Right ventricle myocardium superior (tissue), 1 donor: ENCODE measurements around the gene OSBPL10. TPM values are rescaled to one million over a fixed set of nuclear protein-coding genes. Genes with fewer than 3 reads are reported as not detected.
"Not testable (repeated sequence)": the region's sequence is repeated elsewhere in the genome, so short reads cannot be mapped to it uniquely, and the experiment has no call there.

Experiments used
- ATAC-seq: fragments of 200-7000 bp; cut with Tn5 transposase; one replicate; pipeline ENCODE4 v1.9.1; 2020; ENCODE audit warnings: mild to moderate bottlenecking; ENCODE audit not compliant: poor library complexity
- DNase-seq: peaks from one replicate; pipeline ENCODE4 v3.0.0-alpha.2; 2020
- intact Hi-C: fragments of 100-400 bp; cut with DNase I; formaldehyde crosslinking; loops from one replicate; pipeline ENCODE4 v1.11.2; 2022
- total RNA-seq: library from RNA; stranded (reverse); fragmentation: NEBNext Ultra II Directional; extraction: Animal tissue kit (Norgen Biotek cat#: 25700); gene quantifications from one replicate; pipeline ENCODE4 v1.2.1, GENCODE V29; 2021
- donor health status: DM: no; HTN: yes; CAD: no; lungs with severe emphysema.

The OSBPL10 gene
- total RNA-seq, 1 donor from 2014 or later = 5.1 TPM

DNA sequence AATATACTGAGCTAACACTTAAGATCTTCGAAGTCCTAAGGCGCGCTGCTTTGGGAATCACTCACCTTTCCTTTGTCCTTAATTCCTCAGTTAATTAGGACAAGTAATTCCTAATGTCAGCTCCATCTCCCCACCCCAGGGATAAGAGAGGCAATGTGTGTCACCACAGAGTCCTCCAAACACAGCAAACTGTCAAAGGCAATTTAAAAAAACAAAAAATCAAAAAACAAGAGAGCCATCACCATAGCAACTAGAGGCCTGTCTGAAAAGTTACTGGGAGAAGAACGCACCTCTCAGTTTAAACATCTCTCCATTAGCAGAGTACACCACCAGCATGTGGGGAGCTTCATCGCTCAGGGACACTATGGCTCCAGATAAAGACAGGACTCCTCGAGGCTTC lies 101.7 kb downstream of the OSBPL10 start:
- no peak for ATAC-seq
- intact Hi-C loops = no loop called here
- DNase-seq = no peak

DNA sequence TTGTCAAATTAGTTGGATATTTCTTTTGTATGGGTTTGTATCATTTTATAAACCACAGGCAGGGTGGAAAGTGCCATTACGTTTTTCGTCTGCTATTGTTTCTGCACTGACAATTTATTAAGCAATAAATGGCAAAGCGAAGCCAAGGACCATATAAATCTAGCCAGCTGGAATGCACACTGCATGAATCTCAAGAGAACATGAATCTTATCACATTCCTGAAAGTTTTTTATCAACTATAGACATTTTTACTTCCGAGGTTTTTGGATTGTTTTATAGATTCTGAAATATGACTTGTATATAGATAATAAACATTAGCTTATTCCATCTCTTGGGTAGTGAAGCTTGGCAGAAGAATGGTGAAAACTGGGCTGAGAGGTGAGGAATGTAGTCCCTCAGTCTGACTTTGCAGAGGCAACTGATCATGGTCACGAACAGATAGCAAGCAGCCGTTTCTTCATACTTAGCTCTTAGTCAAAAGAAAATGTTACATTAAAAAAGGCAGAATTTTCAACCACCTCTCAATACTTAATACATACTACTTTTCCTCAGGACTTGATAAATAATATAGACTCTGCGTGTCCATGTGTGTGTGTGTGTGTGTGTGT lies 102.7 kb downstream of the OSBPL10 start:
- intact Hi-C loops = no loop called here

DNA sequence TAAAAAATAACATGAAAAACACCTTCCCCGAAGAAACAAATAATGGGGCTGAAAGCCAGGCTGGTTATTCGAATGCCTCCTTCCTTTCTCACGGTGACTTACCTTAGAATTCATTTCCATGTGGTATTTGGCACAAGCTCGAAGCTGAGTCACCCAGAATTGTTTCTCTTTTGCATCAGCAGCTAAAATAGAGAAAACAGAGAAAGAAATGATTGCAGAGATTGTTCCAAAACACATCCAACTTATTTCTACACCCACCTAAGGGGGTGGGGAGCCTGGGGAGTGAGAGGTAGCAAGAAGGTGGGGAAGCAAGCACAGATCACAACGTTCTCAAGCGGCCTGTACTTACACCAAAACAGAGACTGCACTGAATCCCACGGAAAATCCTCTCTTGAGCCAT lies 104.7 kb downstream of the OSBPL10 start:
- ATAC-seq (no peak), DNase-seq (no peak)
- intact Hi-C loops = no loop called here

More for the DNA sequence above, 102.7 kb downstream of the OSBPL10 start:
- DNase-seq (no peak), ATAC-seq (no peak)

DNA sequence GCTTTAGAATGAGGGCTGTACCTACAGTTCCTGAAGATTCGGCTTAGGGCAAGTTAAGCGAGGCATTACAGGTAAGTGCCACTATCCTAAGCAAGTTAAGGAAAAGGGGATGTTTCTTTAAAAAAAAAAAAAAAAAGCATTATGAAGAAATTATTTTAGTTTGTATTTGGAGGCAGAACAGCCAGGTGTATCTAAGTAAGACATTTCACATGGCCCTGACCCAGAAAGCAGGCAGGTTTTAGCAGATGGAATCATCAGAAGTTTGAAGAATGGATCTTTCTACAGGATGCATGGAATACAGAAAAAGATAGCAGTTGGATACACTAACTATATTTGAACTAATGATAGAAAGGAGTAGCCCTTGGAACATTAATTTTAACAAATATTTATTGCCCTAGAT lies 105.6 kb downstream of the OSBPL10 start:
- no peak for DNase-seq
- intact Hi-C loops = no loop called here

DNA sequence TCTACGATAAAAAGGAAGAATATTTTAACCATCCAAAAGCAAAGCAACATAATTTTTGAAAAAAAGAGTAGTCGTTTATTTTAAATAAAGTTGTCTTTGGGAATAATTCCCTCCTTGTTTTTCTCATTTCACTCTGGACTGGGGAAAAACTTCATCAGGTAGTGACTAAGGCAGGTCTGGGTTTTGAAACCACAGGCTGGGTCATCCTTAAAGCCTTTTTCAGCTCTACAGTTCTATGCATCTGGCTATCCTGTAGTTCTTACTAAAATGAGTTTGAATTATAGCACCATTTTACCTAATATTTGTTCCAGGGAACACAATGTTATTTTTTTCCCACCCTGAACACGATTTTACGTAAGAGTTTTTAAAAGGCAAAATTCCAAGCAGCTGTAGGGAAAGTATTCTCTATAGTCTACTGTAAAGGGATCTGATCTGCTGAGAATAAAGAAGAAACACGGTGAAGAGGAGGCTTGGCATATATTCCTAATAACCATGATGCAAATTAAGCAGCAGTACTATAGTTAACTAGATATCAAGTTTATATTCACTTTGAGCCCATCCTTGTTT lies 107.7 kb downstream of the OSBPL10 start:
- intact Hi-C loops = no loop called here

More for the DNA sequence above, 105.6 kb downstream of the OSBPL10 start:
- no peak for ATAC-seq

DNA sequence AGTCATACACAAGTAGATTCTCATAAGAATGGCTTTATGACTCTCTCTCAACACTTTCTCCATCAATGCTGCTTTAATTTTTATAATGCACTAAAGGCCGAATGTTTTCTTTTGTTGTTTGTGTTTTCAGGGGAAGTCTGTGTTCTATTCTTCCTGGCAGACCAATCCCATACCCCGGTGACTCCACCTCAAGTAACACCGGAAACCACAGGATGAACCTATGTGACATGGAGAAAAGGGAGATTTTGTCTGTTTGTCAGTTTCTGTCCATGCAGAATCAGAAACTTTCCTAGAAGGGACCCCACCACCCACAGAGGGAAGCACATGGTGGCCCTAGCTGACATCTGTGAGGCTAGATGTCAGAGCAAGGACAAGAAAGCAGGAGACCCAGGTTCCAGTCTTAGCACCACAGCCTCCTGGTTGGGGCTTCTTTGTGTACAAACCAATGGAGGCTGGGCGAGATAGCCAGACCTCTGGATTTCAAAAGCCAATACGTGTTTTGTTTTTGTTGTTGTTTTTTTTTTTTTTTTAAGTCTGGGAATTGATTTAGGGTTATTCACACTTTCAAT lies 109.0 kb downstream of the OSBPL10 start:
- DNase-seq (no peak), ATAC-seq (no peak)
- intact Hi-C loops = no loop called here

More for the DNA sequence above, 107.7 kb downstream of the OSBPL10 start:
- DNase-seq (no peak), ATAC-seq (no peak)

DNA sequence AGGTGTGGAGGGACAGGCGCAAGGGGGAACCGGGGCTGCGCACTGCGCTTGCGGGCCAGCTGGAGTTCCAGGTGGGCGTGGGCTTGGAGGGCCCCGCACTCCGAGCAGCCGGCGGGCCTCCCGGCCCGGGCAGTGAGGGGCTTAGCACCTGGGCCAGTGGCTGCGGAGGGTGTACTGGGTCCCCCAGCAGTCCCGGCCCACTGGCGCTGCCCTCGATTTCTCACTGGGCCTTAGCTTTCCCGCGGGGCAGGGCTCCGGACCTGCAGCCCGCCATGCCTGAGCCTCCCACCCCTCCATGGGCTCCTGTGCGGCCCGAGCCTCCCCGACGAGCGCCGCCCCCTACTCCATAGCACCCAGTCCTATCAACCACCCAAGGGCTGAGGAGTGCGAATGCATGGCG lies 111.0 kb downstream of the OSBPL10 start:
- intact Hi-C loops, ATAC-seq, DNase-seq: not testable (repeated sequence)

DNA sequence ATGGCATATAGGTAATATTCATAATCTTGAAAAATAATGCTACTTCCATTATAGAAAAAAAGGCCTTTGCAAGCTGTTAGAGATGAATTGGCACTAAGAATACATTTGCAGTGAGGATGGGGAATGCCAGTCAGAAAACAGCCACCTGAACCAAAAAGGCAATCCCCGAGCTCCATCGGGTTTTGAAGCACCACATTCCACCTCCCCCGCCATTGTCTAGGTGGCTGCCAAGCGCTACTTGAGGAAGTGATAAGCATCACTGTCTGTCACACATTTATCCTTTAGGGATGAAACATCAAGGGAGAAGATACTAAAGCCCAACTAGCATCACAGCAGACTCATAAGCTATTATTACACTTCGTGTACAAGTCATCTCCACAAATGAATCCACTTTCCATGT lies 112.8 kb downstream of the OSBPL10 start:
- ATAC-seq (no peak), DNase-seq (no peak)
- intact Hi-C loops = no loop called here

DNA sequence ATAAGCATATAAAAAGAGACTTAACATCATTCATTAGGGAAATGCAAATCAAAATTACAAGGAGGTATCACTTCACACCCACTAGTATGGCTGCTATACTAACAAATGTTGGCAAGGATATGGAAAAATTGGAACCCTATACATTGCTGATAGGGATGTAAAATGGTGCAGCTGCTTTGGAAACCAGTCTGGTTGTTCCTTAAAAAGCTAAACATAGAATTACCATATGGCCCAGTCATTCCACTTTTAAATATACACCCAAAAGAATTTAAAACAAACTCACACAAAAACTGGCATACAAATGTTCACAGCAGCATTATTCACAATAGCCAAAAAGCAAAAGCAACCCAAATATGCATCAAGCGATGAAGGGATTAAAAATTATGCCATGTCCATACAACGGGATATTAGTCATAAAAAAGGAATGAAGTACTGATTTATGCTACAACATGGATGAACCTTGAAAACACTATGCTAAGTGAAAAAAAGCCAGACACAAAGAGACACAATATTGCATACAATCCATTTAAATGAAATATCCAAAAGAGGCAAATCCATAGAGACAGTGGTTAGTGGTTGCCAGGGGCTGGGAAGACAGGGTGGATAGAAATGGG lies 118.3 kb downstream of the OSBPL10 start:
- intact Hi-C loops = no loop called here
- ATAC-seq = no peak
- no peak for DNase-seq

DNA sequence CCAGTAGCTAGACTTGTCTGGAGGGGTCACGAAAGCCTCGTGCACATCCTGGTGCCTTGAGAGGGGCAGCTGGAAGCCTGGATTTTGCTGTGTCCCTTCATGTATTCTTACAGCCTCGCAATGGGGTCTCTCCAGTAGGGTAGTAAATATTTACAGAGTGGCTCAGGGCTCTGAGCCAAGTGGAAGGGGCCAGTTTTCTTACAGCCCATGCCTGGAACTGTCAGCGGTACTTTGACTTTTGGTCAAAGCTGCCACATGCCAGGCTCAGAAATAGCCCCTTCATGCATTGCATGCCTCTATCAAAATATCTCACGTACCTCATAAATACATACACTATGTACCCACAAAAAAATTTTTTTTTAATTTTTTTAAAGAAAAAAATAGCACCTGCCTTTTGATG lies 119.2 kb downstream of the OSBPL10 start:
- intact Hi-C loops = no loop called here
- ATAC-seq (no peak), DNase-seq (no peak)

DNA sequence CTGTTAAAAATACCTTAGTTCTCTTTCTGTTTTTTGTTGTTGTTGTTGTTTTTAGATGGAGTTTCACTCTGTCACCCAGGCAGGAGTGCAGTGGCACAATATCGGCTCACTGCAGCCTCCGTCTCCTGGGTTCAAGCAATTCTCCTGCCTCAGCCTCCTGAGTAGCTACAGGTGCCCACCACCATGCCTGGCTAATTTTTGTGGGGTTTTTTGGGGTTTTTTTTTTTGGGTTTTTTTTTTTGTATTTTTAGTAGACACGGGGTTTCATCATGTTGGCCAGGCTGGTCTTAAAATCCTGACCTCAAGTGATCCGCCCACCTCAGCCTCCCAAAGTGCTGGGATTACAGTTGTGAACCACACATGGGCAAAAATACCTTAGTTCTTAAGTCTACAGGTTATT lies 120.4 kb downstream of the OSBPL10 start:
- DNase-seq, intact Hi-C loops, ATAC-seq: not testable (repeated sequence)

DNA sequence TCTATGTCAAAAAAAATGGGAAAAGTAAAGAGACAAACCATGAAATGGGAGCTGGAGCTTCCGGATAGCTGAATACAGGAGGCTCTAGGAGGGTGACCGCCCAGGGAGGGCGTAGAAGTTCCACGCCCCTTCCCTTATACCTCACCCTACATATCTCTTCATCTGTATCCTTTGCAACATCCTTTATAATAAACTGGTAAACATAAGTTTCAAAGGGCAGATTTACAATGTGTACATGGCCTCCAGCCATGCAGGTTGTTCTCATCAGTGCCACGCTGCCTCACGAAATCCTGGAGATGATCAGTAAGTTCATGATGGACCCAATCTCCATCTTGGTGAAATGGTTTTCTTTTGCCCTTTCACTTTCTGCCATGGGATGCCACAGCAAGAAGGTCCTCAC lies 121.8 kb downstream of the OSBPL10 start:
- no peak for DNase-seq
- ATAC-seq = no peak
- intact Hi-C loops = no loop called here

DNA sequence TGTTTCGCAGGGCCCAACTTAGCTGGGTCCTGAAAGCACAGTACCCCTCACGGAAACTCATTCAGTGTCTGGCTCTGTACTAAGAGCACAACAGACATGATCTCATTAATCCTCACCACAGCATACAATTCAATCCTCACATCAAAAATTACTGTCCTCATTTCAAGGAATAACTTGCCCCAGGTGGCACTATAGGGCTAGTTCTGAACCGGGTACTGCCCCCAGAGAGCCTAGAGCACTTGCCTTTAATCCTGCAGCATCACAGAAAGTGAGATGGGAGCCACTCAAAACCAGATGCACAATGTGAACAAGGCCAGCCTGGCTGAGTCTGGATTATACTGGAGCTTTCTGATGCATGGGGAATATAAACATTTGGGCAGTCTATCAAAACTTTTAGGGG lies 122.6 kb downstream of the OSBPL10 start:
- ATAC-seq (no peak), DNase-seq (no peak)
- intact Hi-C loops = no loop called here

DNA sequence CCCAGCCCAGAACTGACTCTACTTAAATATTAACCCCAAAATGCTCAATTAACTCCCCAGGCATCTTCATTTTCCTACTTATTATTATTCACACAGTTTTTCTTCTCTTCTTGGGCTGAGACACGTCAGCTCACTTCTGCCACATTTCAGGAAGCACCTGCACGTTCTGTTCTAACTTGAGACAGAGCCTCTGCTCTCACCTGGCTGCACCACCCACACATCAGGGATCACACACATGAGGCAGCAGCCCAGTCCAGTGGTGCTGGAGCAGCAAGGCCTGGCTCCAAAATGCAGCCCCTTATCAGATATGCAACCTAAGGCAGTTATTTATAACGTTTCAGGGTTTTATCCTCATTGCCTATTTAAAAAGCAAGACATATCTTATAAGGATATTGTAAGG lies 127.5 kb downstream of the OSBPL10 start:
- ATAC-seq (no peak), DNase-seq (no peak)
- intact Hi-C loops = no loop called here

DNA sequence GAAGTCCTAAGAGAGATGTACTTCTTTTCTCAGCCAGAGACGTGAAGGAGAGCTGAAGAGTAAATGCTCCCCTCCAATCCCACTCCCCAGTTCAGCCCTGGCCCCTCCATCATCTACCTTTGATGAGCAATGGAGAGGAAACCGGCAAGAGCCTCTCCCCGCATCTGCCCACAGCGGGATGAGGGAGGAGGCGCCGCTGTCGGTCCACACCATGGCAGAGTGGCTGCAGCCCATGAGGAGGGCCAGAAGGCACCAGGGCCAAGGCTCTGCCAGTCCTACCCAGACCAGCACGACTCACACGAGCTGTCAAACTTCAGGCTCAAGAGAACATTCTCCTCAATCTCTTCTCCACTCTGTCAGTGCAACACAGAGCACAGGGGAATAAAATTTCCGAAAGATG lies 129.8 kb downstream of the OSBPL10 start:
- ATAC-seq (no peak), DNase-seq (no peak)
- intact Hi-C loops = no loop called here

DNA sequence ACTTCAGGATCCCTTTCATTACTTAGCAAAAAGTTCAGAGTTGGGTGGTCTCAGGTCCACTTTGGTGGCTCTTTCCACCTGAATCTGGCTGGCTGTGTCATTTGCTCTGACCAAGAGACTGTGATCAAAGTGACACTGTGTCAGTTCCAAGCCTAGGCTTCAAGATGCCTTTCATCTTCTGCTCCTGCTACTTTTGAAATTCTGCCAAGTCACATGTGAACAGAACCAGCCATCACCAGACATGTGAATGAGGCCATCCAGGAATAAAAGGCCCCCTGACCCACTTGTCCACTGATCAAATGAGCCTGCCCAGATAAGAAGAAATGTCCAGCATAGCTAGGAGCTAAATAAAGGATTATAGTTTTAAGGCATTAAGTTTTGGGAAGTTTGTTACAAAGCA lies 132.2 kb downstream of the OSBPL10 start:
- ATAC-seq (no peak), DNase-seq (no peak)
- intact Hi-C loops = no loop called here

DNA sequence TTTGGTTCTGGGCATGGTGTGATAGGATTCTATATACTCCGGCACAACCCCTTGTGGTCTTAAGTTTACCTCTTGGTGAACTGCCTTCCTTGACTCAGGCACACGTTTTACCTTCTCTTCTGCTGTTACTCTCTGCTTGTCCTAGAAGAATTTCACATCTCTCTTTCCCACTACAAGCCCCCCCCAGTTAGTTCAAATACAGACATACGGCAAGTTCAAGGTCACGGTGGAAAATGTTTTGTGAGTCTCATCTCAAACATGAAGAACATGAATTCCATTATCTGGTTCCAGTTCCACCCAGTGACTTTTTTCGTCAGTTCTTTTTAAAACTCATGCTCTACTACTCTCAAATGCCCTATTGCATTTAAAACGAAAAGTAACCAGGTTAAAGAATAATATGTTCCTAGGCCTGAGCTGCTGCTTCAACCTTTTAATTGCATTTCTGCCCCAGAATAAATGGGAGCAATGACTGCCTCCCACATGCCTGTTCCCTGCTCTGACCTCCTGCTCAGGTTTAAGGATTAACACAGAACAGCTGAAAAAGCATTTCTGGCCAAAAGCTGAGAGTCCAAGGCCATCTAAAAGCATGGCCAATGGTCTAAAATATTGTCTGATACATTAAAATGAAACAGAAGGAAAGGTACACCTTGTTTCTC lies 132.8 kb downstream of the OSBPL10 start:
- no peak for DNase-seq
- intact Hi-C loops = no loop called here
- ATAC-seq = no peak

DNA sequence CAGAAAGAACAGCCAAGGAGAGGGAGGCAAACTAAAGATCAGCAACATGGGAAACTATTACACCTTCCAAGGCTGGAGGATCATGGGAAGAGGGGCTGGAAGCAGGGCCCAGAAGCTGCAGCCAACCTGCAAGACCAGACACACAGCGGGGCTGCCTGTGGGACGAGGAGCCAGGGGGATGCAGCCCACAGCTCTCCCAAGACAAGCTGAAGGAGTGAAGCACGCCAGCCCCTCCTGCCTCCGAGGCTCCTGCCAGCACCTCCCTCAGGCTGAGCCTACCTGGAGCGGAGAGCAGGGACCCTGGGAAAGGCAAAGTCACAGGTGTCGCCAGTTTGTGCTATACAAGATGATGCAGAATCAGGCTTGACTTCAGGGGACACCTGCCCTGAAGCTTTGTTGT lies 133.3 kb downstream of the OSBPL10 start:
- intact Hi-C loops = no loop called here
- no peak for ATAC-seq

DNA sequence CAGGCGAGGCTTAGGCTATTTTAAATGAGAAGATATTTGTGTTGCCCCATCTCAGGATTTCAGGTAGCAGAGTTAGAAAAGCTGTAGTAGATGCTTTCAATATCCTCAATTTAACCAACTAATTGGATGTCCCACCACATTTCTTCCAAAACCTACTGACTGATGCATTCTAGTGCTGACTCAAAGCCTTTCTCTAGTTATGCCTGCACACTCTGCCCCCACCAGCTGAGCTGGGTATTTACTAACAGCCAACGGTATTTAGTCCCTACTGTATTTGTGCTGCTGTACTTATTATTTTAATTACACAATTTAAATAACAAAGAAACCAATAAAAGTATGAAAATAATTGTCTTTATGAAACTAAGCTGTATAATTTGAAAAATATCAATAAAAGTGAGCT lies 139.5 kb downstream of the OSBPL10 start:
- ATAC-seq (no peak), DNase-seq (no peak)
- intact Hi-C loops = no loop called here

More for the DNA sequence above, 133.3 kb downstream of the OSBPL10 start:
- no peak for DNase-seq

DNA sequence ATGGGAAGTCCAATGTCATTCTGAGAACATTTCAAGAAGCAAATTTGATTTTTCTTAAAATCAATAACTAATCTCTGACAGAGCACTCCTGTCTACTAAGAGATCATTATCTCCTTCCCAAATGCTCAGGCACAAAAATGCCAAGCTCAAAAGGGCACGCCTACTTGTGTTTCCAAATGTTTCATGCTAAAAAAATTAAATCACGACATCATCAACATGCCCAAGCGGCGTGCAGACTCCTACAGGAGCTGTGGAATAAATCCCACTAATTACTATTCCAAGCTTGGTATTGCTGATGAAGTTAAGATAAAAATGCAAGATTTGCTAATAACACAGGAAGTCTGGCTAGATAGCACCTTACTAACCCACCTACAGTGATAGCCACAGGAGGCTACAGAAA lies 140.8 kb downstream of the OSBPL10 start:
- ATAC-seq = no peak
- DNase-seq = no peak
- intact Hi-C loops = no loop called here
